GM21737 (cell line): ENCODE results near the gene RNF128.
"Not testable (repeated sequence)": the region's sequence is repeated elsewhere in the genome, so short reads cannot be mapped to it uniquely, and the experiment has no call there.

Experiments used
- ATAC-seq: cut with Tn5 transposase; IDR thresholded peaks from one replicate; pipeline ENCODE4 v1.9.1; 2021; ENCODE audit warnings: mild to moderate bottlenecking, moderate library complexity; ENCODE audit not compliant: unreplicated experiment

Gene RNF128

GRCh38 chrX:106742805-106743204 lies 16.3 kb downstream of the RNF128 start:
- no peak for ATAC-seq

GRCh38 chrX:106748377-106748776 lies 21.9 kb downstream of the RNF128 start:
- no peak for ATAC-seq

DNA sequence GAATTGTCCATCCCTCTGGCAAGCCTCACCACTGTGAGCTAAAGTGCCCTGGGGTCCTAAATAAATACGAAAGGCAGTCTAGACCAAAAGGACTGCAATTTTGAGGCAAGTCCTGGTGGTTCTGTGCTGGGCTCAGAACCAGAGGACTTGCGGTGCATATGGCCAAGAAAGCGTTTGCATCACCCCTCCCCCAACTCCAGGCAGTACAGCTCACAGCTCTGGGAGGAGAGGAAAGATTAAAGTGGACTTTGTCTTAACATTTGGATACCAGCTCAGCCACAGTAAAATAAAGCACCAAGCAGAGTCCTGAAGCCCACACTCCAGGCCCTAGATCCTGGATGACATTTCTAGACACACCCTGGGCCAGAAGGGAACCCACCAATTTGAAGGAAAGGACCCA lies 24.9 kb downstream of the RNF128 start:
- no peak for ATAC-seq

DNA sequence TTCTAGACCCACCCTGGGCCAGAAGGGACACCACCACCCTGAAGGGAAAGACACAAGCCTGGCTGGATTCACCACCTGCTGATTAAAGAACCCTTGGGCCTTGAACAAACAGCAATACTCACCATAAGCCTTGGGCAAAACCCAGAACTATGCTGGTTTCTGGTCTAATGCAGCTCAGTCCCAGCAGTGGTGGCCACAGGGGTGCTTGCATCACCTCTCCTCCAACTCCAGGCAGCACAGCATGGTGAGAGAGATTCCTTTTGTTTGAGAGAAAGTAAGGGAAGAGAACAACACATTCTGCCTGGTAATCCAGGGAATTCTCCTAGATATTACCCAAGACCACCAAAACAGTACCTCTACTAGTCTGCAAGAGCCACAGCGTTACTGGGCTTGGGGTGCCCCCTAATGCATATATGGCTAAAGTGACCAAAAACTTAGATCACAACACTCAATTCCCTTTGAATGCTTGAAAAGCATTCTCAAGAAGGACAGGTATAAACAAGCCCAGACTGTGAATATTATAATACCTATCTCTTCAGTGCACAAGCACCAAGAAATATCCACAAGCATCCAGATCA lies 25.7 kb downstream of the RNF128 start:
- no peak for ATAC-seq

DNA sequence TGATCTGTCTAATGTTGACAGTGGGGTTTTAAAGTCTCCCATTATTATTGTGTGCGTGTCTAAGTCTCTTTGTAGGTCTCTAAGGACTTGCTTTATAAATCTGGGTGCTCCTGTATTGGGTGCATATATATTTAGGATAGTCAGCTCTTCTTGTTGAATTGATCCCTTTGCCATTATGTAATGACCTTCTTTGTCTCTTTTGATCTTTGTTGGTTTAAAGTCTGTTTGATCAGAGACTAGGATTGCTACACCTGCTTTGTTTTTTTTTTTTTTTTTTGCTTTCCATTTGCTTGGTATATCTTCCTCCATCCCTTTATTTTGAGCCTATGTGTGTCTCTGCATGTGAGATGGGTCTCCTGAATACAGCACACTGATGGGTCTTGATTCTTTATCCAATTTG lies 42.8 kb downstream of the RNF128 start:
- not testable (repeated sequence) for ATAC-seq

DNA sequence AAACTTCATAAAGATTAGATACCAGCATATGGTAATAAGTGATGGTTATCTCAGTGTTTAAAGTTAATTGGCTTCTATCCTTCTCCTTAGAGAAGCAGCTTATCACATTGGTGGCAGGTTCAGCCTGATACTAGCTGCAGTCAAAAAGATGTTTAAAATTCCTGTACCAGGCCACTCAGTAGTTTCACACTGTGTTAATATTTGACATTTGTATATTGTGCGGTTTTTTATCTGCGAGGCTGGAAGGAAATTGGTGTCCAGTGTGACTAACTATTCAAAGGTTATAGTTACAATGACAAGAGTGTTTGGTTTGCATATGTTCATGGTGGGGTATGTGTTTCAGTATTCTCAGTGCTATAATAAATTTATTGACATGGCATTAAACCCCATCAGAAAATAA lies 48.5 kb downstream of the RNF128 start:
- ATAC-seq = no peak

DNA sequence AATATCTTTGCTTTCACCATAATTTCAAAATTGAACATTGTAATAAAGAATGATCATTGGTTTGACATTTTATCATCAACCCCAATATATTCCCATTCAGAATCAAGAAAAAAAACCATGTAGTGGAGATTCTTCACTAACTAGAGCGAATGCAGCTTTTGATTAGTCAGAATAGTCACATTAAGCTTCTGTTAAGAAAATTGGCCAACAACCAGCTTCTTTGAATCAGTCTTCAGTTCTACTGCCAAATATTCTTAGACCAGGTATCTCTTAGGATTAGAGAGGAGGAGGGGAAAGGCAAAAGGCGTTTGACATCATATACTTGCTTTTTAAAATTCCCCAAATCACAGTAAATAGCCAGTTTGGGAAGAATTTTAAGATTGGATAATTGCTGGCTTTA lies 53.8 kb downstream of the RNF128 start:
- no peak for ATAC-seq

- no peak for ATAC-seq
Measured at GRCh38 chrX:106780664-106781377, 54.3 kb downstream of the RNF128 start.

DNA sequence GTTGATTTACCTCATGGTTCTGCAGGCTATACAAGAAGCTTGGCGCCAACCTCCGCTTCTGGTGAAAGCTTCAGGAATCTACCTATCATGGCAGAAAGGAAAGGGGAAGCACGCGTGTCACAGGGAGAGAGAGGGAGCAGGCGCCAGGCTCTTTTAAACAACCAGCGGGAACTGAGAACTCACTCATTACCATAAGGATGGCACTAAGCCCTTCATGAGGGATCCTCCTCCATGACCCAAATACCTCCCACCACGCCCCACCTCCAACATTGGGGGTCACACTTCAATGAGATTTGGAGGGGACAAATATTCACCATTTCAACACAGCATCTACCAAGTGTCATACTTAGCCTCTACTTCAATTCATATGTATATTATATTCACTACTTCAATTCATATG lies 57.2 kb downstream of the RNF128 start:
- no peak for ATAC-seq

DNA sequence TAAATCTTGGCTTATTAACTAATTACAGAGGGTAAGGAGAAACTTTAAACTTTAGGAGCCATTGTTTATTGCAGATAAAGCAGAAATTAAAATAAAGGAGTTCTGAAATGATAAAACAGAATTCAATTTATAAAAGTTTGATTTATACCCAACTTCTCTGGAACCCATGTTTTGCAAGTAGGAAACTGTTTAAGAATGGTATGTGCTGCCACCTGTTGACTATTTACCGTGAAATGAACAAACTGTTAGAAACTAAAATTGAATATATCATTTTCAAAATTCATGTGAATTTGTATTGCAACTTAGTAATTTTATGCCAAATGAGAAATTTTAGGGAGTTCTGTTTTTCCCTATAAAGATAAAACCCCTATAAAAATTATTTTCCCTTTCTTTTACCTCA lies 65.0 kb downstream of the RNF128 start:
- no peak for ATAC-seq

DNA sequence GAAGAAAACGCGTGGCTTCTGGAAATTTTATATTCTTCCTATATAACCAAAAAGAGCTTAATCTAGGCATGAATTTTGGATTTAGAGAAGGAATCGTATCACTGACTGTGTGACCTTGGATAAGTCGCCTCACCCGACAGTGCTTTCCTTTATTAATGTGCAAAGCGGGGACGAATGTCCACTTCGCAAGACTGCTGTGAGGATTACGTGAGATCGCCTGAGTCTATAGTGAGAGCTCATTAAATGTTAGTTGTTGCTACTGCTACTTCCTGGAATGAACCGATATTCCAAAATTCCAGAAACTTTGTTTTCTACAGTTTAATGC lies 75.5 kb downstream of the RNF128 start:
- peak; percentile 15 for ATAC-seq

- peak; percentile 98 for ATAC-seq
Measured at GRCh38 chrX:106802388-106803275, 76.1 kb downstream of the RNF128 start, which contains the start of gene TBC1D8B. TSS of gene TBC1D8B (plus strand) at chrX:106802673. CDS start at chrX:106802854, 181 bp downstream.

DNA sequence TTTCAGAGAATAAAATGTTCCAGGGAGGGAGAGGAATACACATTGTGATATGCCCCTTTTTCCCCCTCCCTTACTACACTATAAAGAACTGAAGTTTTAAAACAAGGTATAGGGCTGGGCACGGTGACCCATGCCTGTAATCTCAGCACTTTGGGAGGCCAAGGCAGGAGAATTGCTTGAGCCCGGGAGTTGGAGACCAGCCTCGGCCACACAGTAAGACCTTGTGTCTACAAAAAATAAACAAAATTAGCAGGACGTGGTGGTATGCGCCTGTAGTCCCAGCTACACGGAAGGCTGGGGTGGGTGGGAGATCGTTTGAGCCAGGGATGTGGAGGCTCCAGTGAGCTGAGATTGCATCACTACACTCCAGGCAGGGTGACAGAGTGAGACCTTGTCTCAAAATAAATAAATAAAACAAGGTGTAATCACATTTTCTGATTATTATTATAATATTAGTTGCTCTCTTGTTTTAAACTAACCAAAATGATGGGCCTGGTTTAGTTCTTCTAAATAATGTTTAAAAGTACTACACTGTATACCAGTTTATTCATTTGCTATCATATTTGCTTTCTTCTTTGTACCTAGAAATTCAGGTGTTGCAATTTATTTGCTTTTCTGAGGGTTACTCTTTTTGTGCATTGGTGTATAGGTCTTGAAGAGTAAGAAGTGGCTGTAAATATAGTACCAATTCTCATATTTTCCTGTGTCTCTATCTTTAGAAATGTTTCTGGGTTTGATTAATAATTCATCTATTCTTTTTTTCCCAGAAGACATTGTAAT lies 84.8 kb downstream of the RNF128 start:
- no peak for ATAC-seq

DNA sequence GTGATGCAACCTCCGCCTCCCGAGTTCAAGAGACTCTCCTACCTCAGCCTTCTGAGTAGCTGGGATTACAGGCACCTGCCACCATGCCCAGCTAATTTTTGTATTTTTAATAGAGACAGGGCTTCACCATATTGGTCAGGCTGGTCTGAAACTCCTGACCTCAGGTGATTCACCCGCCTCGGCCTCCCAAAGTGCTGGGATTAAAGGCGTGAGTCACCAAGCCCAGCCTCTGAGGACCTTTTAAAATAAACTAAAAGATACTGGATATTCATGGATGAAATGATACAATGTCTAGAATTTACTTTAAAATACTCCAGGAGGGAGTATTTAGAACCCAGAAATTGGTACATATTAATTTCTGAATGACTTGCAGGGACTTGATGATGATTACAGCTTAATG lies 86.4 kb downstream of the RNF128 start:
- ATAC-seq = not testable (repeated sequence)

DNA sequence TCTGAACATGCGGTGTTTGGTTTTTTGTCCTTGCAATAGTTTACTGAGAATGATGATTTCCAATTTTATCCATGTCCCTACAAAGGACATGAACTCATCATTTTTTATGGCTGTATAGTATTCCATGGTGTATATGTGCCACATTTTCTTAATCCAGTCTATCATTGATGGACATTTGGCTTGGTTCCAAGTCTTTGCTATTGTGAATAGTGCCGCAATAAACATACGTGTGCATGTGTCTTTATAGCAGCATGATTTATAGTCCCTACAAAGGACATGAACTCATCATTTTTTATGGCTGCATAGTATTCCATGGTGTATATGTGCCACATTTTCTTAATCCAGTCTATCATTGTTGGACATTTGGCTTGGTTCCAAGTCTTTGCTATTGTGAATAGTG lies 87.6 kb downstream of the RNF128 start:
- not testable (repeated sequence) for ATAC-seq
